ENCODE results near the gene CDY2B.
"Not testable (repeated sequence)": the region's sequence is repeated elsewhere in the genome, so short reads cannot be mapped to it uniquely, and the experiment has no call there.

Gene CDY2B

DNA sequence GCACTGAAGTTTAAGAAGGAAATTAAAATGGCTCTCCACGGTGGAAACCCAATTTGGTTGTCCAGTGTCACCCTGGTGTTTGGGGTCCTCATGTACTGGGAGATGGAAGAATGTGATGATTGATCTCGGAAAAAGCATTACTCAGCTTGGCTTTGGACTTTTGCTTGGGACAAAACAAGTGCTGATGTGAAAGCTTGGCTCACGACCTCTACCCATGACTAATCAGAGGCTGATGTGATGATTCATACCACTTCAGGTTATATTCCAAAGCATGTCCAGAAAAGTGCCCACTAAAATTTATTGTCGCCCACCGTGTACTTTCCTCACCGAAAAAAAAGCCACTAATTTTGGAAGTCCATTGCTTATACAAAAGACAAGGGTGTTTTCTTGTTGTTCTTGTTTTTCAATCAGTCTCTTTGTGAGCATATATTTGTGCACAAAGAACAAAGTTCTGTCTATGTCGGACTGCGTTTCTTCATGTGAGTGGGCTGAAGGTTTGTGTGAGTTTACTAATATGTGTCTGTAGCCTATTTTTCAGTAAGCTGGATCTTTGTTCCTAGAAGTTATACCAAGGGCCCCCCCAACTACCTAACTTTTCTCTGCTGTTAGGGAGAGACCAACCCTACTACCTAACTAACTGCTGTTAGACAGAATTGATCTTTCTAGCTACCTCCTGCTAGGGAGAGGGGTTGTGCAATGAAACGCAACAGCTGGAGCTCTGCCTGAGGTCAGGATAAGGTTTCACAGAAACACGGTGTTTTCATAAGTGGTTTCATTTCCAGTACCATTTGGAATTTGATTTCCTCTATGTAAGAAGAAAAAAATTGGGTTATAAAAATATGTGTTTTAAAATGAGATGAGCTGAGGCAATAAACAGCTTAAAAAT, 22.8 kb downstream of the CDY2B start:
- not testable (repeated sequence) for H2AFZ ChIP-seq; H3K36me3 ChIP-seq (ENCODE audit: control insufficient read depth, insufficient read depth, low read length); H3K4me3 ChIP-seq (ENCODE audit: low read depth, low read length); H3K9ac ChIP-seq; H3K4me1 ChIP-seq; H3K27ac ChIP-seq; H3K9me3 ChIP-seq (ENCODE audit: control insufficient read depth, low read length); H3K79me2 ChIP-seq; H3K27me3 ChIP-seq (ENCODE audit: control insufficient read depth, insufficient read depth, low read length); H3K4me2 ChIP-seq (ENCODE audit: low read length)

DNA sequence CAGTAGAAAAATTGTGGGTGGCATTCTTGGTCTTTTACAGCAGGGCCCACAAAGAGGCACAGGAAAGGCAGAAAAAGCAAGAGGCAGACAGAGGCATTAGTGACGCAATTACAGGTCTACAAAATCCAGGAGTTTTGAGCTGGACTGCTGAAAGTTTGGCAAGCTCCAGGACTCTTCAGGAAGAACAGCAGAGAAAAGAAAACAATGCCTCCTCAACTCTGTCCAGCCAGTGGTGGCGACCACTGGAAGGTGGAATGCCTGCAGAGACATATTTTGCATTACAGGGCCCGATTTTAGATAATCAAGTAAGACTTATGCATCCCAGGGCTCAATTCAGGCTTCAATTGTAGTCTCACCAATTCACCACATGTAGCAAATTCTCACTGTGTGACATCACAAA, 23.5 kb downstream of the CDY2B start:
- not testable (repeated sequence) for H3K4me3 ChIP-seq (ENCODE audit: low read depth, low read length); H3K9ac ChIP-seq; H3K4me1 ChIP-seq; H3K79me2 ChIP-seq; H3K27me3 ChIP-seq (ENCODE audit: control insufficient read depth, insufficient read depth, low read length); H3K36me3 ChIP-seq (ENCODE audit: control insufficient read depth, insufficient read depth, low read length); H3K4me2 ChIP-seq (ENCODE audit: low read length); H2AFZ ChIP-seq; H3K9me3 ChIP-seq (ENCODE audit: control insufficient read depth, low read length); H3K27ac ChIP-seq

DNA sequence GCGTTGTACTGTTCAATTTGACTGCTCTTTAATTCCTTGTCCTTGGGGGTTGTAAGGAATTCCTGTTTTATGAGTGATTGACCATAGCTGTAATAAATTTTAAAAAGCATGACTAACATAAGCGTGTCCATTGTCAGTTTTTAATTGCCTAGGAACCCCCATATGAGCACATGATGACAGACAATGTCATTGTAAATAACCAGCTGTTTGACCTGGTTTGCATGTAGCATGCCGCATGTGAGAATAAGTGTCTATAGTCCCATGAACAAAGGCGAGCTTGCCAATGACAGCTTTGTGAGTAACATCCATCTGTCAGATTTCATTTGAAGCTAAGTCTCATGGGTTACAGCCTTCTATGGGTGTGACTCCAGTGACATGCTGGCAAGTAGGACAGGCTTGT, 30.9 kb downstream of the CDY2B start:
- not testable (repeated sequence) for H3K4me1 ChIP-seq, H3K27ac ChIP-seq

GRCh38 chrY:17832149-17832548, 47.9 kb downstream of the CDY2B start:
- H3K36me3 ChIP-seq (ENCODE audit: control insufficient read depth, insufficient read depth, low read length); H3K79me2 ChIP-seq; H2AFZ ChIP-seq; H3K9ac ChIP-seq; H3K27me3 ChIP-seq (ENCODE audit: control insufficient read depth, insufficient read depth, low read length); H3K4me3 ChIP-seq (ENCODE audit: low read depth, low read length); H3K4me2 ChIP-seq (ENCODE audit: low read length); H3K9me3 ChIP-seq (ENCODE audit: control insufficient read depth, low read length); H3K27ac ChIP-seq; H3K4me1 ChIP-seq: not testable (repeated sequence)

More for the DNA sequence above, 30.9 kb downstream of the CDY2B start:
- H3K4me2 ChIP-seq (ENCODE audit: low read length); H3K36me3 ChIP-seq (ENCODE audit: control insufficient read depth, insufficient read depth, low read length); H3K9me3 ChIP-seq (ENCODE audit: control insufficient read depth, low read length); H3K79me2 ChIP-seq; H3K9ac ChIP-seq; H2AFZ ChIP-seq; H3K4me3 ChIP-seq (ENCODE audit: low read depth, low read length); H3K27me3 ChIP-seq (ENCODE audit: control insufficient read depth, insufficient read depth, low read length): not testable (repeated sequence)
